ENCODE measurements around the gene KLF4.
"Not testable (repeated sequence)": the region's sequence is repeated elsewhere in the genome, so short reads cannot be mapped to it uniquely, and the experiment has no call there.

The KLF4 gene

DNA sequence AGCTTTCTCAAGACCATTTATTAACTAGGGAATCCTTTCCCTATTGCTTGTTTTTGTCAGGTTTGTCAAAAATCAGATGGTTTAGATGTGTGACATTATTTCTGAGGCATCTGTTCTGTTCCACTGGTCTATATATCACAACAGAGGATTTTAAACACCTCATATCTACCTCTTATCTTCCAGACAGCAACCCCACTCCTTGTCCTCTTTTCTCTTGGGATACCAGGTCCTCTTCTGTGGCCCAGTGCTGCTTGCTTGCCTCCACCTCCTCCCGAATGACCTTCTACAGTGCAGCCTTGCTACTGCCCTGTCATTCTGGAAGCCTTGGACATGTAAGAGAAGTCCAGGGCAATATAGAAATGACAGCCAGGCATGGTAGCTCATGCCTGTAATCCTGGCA is 30.6 kb upstream of the KLF4 start:
- TF ChIP-seq, protein P1, sequence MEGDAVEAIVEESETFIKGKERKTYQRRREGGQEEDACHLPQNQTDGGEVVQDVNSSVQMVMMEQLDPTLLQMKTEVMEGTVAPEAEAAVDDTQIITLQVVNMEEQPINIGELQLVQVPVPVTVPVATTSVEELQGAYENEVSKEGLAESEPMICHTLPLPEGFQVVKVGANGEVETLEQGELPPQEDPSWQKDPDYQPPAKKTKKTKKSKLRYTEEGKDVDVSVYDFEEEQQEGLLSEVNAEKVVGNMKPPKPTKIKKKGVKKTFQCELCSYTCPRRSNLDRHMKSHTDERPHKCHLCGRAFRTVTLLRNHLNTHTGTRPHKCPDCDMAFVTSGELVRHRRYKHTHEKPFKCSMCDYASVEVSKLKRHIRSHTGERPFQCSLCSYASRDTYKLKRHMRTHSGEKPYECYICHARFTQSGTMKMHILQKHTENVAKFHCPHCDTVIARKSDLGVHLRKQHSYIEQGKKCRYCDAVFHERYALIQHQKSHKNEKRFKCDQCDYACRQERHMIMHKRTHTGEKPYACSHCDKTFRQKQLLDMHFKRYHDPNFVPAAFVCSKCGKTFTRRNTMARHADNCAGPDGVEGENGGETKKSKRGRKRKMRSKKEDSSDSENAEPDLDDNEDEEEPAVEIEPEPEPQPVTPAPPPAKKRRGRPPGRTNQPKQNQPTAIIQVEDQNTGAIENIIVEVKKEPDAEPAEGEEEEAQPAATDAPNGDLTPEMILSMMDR (IDR thresholded peaks at IDR 0.05; ENCODE audit: insufficient read depth, low read depth, low read length, missing control alignments), result no peak
- DNase-seq (ENCODE audit: low read depth), result no peak
- H3K4me3 ChIP-seq (ENCODE audit: low read length), result no peak overlapping the region

DNA sequence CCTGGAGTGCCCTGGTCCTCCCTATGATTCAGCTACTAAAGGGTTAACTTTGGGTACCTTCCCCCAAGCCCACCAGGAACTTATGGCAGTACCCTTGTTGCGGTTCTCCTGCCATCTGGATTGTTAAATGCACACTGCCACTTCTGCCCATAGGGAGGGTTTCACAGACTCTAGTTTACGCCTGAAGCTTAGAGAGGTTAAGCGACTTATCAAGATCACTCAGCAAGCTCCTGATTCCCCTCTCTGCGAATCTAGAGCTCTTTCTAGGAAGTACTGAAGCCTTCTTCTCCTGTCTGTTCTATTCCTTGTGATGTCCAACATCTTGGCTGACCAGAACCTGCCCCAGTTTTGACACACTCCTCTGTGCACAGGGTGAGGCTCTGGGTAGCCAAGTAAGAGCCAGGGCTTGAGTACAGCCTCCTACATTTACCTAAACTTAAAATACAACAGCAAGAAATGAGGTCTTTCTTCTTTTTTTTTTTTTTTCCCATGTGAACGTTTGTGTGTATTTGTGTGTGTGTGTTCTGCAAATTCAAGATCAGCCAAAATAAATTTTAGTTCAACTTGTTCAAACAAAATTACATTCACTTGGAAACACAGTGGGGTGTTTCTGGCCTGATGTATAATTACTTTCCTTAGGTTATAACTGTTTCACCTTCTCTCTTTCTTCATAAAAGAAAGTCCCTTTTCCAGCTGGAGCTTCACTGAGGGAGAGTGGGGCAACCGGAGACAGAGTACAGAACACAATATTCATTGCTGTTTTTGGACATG is 28.7 kb upstream of the KLF4 start:
- H3K4me3 ChIP-seq (ENCODE audit: low read length), result no peak overlapping the region
- DNase-seq (ENCODE audit: low read depth), result no peak
- TF ChIP-seq, protein P1 (IDR thresholded peaks at IDR 0.05; ENCODE audit: insufficient read depth, low read depth, low read length, missing control alignments), result no peak

DNA sequence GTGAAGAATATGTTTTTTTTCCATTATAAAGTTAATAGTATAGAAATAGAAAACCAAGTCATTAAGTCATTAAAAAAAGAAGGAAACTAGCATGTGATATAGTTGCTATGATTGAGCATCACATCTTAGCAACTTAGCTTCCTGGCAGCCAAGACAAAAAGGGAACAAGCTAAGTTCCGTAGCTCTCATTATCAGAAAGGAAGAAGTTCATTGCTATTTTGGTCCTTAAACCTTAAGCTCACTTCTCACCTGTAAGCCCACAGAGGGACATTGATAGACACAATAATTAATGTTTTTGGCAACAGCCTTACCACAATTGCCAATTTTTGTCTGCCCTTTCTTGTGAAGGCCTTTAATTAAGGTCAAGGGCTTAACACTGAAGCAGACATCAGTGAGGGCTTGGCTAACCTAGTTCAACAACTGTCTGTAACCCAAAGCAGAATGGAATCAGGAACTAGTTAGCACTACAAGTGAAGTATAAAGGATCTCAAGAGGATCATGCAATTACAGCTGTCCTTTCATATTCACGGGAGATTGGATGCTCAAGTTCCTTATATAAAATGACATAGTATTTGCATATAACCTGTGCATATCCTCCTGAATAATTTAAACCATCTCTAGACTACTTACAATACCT is 24.0 kb upstream of the KLF4 start:
- DNase-seq (ENCODE audit: low read depth), result no peak
- TF ChIP-seq, protein P1 (IDR thresholded peaks at IDR 0.05; ENCODE audit: insufficient read depth, low read depth, low read length, missing control alignments), result no peak
- H3K4me3 ChIP-seq (ENCODE audit: low read length), result no peak overlapping the region

DNA sequence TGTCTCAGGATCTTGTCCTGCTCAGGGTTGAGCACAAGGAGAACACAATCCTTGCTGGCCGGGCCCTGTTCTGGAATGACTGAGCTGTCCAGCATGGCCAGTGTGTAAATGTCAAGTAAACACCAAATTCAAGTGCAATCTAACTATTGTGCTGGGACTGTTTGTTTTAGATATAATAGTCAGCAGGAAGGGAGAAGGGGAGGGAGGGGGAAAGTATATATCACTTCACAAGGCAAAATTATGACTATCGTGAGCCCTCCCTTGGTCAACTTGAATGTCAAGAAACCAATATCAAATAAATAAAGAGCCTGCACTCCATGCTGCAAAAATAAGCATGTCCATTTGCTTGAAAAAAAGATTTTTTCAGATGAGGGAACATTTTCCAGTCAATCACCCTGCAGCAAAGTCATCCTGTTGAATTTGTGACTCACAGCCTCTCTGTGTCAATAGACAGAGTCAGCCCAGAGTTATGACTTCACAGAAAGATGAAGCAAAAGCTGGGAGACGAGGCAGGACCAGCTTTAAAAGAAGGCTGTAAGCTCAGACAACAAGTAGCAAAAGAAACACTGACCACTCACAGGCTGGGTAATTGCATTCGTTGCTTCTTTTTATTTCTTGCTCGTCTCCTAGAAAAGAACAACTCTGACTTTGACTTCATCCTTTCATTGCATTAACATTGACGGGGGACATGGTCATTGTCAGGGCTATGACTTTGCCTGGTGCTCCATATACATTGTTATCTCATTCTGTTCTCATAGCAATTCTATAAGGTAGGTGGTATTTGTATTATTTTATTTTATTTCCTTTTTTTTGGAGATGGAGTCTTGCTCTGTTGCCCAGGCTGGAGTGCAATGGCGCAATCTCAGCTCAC is 15.3 kb upstream of the KLF4 start:
- no peak overlapping the region for H3K4me3 ChIP-seq (ENCODE audit: low read length)
- TF ChIP-seq, protein P1 (IDR thresholded peaks at IDR 0.05; ENCODE audit: insufficient read depth, low read depth, low read length, missing control alignments), result no peak
- peak; percentile 92 for DNase-seq (ENCODE audit: low read depth)

DNA sequence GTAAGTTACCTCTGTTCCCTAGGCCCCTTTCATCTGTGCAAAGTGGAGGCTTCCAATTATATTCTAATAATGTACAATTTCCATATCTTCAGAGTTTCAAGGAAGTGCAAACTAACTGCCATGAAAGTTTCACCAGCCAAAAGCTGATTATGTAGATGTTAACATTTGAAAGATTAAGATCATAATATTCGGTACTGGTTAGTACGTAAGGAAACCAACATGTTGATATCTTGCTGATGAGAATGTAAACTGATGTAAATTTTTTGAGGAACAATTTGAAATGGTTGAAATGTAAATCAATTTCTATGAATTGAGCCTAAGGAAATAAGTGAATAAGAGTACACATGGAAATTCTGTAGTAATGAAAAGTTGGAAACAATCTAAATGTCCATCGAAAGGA is 12.9 kb upstream of the KLF4 start:
- no peak overlapping the region for H3K4me3 ChIP-seq (ENCODE audit: low read length)
- DNase-seq (ENCODE audit: low read depth), result no peak
- TF ChIP-seq, protein P1 (IDR thresholded peaks at IDR 0.05; ENCODE audit: insufficient read depth, low read depth, low read length, missing control alignments), result no peak

DNA sequence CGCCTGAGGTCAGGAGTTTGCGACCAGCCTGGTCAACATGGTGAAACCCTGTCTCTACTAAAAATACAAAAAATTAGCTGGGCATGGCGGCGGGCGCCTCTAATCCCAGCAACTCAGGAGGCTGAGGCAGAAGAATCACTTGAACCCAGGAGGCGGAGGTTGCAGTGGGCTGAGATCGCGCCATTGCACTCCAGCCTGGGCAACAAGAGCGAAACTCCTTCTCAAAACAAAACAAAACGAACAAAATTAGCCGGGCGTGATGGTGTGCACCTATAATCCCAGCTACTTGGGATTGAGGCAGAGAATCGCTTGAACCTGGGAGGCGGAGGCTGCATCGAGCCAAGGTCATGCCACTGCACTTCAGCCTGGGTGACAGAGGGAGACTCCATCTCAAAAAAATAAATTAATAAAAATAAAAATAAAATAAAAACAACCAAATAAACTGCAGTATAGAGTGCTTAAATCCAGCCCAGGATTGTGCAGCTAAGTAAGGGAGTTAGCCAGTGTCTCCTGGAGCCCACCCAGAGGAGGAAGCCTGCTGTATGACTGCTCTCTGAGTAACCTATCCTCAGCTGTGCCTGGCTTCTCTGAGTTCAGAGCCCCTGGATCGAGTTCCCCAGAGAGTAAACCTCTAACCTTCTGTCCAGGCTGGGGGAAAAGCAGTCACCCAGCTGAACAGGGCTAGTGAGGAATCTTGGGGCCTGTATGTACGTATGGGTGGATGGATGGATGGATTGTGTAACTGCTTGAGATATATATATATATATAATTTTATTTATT is 11.0 kb upstream of the KLF4 start:
- H3K4me3 ChIP-seq (ENCODE audit: low read length); DNase-seq (ENCODE audit: low read depth): not testable (repeated sequence)

Measured in epithelial cell of esophagus (primary cell).